Kidney (tissue), 14 donors: ENCODE measurements around the gene WDHD1. TPM values are rescaled to one million over a fixed set of nuclear protein-coding genes. Genes with fewer than 3 reads are reported as not detected.
A peak's percentile ranks its signal among the peaks of the same experiment; 100 is the strongest.

Experiments
- DNase-seq, 5 donors: peaks; one replicate each; pipeline ENCODE4 v3.0.0-alpha.2; 2013 to 2020
- FAIRE-seq: peaks from 2 replicates; lab custom pipeline; 2012; peaks lifted over from hg19 to GRCh38; lab: Jason Lieb, UNC
- H3K27ac ChIP-seq, 2 donors: one replicate each; pipeline ENCODE4 v1.7.0; 2013; ENCODE audit warnings: low read depth in 2 of 2, low read length in 2 of 2, inconsistent platforms in 1 of 2
- H3K27me3 ChIP-seq: one replicate; pipeline ENCODE4 v1.7.1; 2013; ENCODE audit warnings: low read length, inconsistent platforms; ENCODE audit not compliant: control insufficient read depth, insufficient read depth
- H3K36me3 ChIP-seq, 3 donors: one replicate each; pipeline versions ENCODE4 v1.7.0 to v1.7.1; 2013; ENCODE audit warnings: low read length in 3 of 3, control low read depth in 1 of 3, inconsistent platforms in 1 of 3; ENCODE audit not compliant: insufficient read depth in 3 of 3, control insufficient read depth in 2 of 3
- H3K4me1 ChIP-seq, 3 donors: one replicate each; pipeline versions ENCODE4 v1.7.0 to v1.7.1; 2013; ENCODE audit warnings: low read length in 3 of 3, inconsistent platforms in 1 of 3, low read depth in 1 of 3; ENCODE audit not compliant: control insufficient read depth in 2 of 3, insufficient read depth in 2 of 3
- H3K4me3 ChIP-seq, 3 donors: one replicate each; pipeline versions ENCODE4 v1.7.0 to v1.8.1; 2013; ENCODE audit warnings: low read length in 3 of 3, control low read depth in 1 of 3, inconsistent platforms in 1 of 3
- H3K9ac ChIP-seq, 3 donors: one replicate each; pipeline versions ENCODE4 v1.7.0 to v1.7.1; 2013; ENCODE audit warnings: low read length in 3 of 3, control low read depth in 1 of 3, inconsistent platforms in 1 of 3
- H3K9me3 ChIP-seq, 3 donors: one replicate each; pipeline versions ENCODE4 v1.7.0 to v1.7.1; 2013; ENCODE audit warnings: low read length in 3 of 3, control low read depth in 1 of 3, inconsistent platforms in 1 of 3; ENCODE audit not compliant: control insufficient read depth in 2 of 3, insufficient read depth in 1 of 3
- CTCF ChIP-seq: IDR thresholded peaks from 3 replicates; pipeline ENCODE4 v1.5.1; 2012; ENCODE audit warnings: mild to moderate bottlenecking, moderate library complexity, borderline replicate concordance; ENCODE audit not compliant: insufficient read depth; ENCODE audit errors: extremely low read depth
- intact Hi-C: fragments of 100-400 bp; cut with DNase I; formaldehyde crosslinking; loops from one replicate; pipeline ENCODE4 v1.11.1; 2022
- polyA plus RNA-seq: library from polyadenylated mRNA; stranded (reverse); fragments of 350-450 nt; fragmentation: Illumina TruSeq; extraction: RNeasy Lipid Tissue Mini Kit (QIAGEN cat#74804); gene quantifications from one replicate; pipeline ENCODE4 v1.2.3, GENCODE V29; 2014; ENCODE audit warnings: low read depth, low replicate concordance; ENCODE audit not compliant: insufficient read depth
- total RNA-seq: library from RNA; stranded (reverse); fragmentation: NEBNext Ultra II Directional; extraction: Animal tissue kit (Norgen Biotek cat#: 25700); gene quantifications from one replicate; pipeline ENCODE4 v1.2.1, GENCODE V29; 2021
- donor health status: control.
- donor health status: control.
- donor health status: control.
- donor health status: control.
- donor health status: control.
- donor health status: DM: yes; HTN: yes; CAD: no.
- donor health status: Normal renal cell carcinoma (clear cell type).

Gene WDHD1
- total and polyA plus RNA-seq, 2 donors from 2014 or later: 1.8 to 3.3 TPM

- no peaks in the 10 kb centered on the region for H3K9me3 ChIP-seq
- no peak for TF ChIP-seq CTCF
- intact Hi-C loops: no loop called here
- no peaks in the 10 kb centered on the region for H3K36me3 ChIP-seq
- no peaks in the 10 kb centered on the region for H3K4me1 ChIP-seq
- no peak overlapping the region for H3K27ac ChIP-seq
- DNase-seq (no peak), FAIRE-seq (no peak)
- H3K27me3 ChIP-seq: no peaks in the 10 kb centered on the region
- H3K4me3 ChIP-seq: no peak overlapping the region
- H3K9ac ChIP-seq: no peak overlapping the region
Observed at GRCh38 chr14:54947230-54947629, 79.7 kb downstream of the WDHD1 start.

- Histone ChIP-seq H3K4me3 (no peak overlapping the region), H3K27ac (no peak overlapping the region), H3K9me3 (no peaks in the 10 kb centered on the region), H3K36me3 (no peaks in the 10 kb centered on the region), H3K27me3 (no peaks in the 10 kb centered on the region), H3K4me1 (no peaks in the 10 kb centered on the region), H3K9ac (no peak overlapping the region)
- TF ChIP-seq CTCF: no peak
- intact Hi-C loops: no loop called here
- DNase-seq: no peak
- FAIRE-seq: no peak
Observed at GRCh38 chr14:54946500-54946899, 80.4 kb downstream of the WDHD1 start.

GRCh38 chr14:54944737-54945391, 82.0 kb downstream of the WDHD1 start:
- DNase-seq (peak in 2 of 5 donors; percentile 5 to 9), FAIRE-seq (no peak)
- no peak for TF ChIP-seq CTCF
- Histone ChIP-seq H3K27ac (no peak overlapping the region), H3K27me3 (no peaks in the 10 kb centered on the region), H3K4me1 (no peaks in the 10 kb centered on the region), H3K4me3 (no peak overlapping the region), H3K36me3 (no peaks in the 10 kb centered on the region), H3K9me3 (no peaks in the 10 kb centered on the region), H3K9ac (no peak overlapping the region)
- intact Hi-C loops: no loop called here

GRCh38 chr14:54942913-54943312, 84.0 kb downstream of the WDHD1 start:
- no peak overlapping the region for H3K27ac ChIP-seq
- intact Hi-C loops: no loop called here
- H3K36me3 ChIP-seq: no peaks in the 10 kb centered on the region
- TF ChIP-seq CTCF: no peak
- no peaks in the 10 kb centered on the region for H3K4me1 ChIP-seq
- H3K27me3 ChIP-seq: no peaks in the 10 kb centered on the region
- FAIRE-seq: no peak
- H3K9me3 ChIP-seq: no peaks in the 10 kb centered on the region
- H3K4me3 ChIP-seq: peak overlapping the region in 2 of 3 donors; percentile 23 to 35
- DNase-seq: no peak
- no peak overlapping the region for H3K9ac ChIP-seq
